ENCODE measurements around the gene TMEM52B. TPM values are rescaled to one million over a fixed set of nuclear protein-coding genes. Genes with fewer than 3 reads are reported as not detected.

Gene TMEM52B
- total RNA-seq: not detected

- no peak for DNase-seq
- H3K27me3 Mint-ChIP-seq: peaks cover 16% of the 10 kb centered on the region
- no peak for ATAC-seq
- H3K9me3 Mint-ChIP-seq (ENCODE audit: low read depth): no peaks in the 10 kb centered on the region
- no peaks in the 10 kb centered on the region for H3K4me1 Mint-ChIP-seq
- ChIA-PET CTCF (interaction anchor here (0.6 kb wide), 1 partner anchor 16 kb away, joined by 3 read pairs; no protein-coding TSS in a partner anchor), POLR2A (no interaction called here)
- no peak within 1 kb of the TSS for H3K4me3 Mint-ChIP-seq
- no peaks in the 10 kb centered on the region for H3K36me3 Mint-ChIP-seq (ENCODE audit: low read depth)
- H3K27ac Mint-ChIP-seq: no peak within 1 kb of the TSS
- intact Hi-C loops (cut with DNase I, micrococcal nuclease): no loop called here
Observed at GRCh38 chr12:10178821-10179220, at the start of gene TMEM52B. Gene TMEM52B (plus strand): TSS chr12:10179032. CDS start chr12:10179575, 543 bp downstream.

- H3K36me3 Mint-ChIP-seq (ENCODE audit: low read depth): no peaks in the 10 kb centered on the region
- intact Hi-C loops (cut with DNase I, micrococcal nuclease): no loop called here
- POLR2A ChIA-PET: no interaction called here
Observed at GRCh38 chr12:10130042-10130441, 48.8 kb upstream of the TMEM52B start, which contains the start of gene CLEC7A. Gene CLEC7A (minus strand): TSS chr12:10130199. CDS start chr12:10130082, 117 bp downstream.

GRCh38 chr12:10131111-10131690 is 47.6 kb upstream of the TMEM52B start:
- DNase-seq (no peak), ATAC-seq (no peak)
- CTCF ChIA-PET: interaction anchor here (1.6 to 3.5 kb wide), 3 partner anchors 9 to 102 kb away, joined by 3 to 17 read pairs (median 4); no protein-coding TSS in a partner anchor
- Mint-ChIP-seq H3K36me3 (ENCODE audit: low read depth) (no peaks in the 10 kb centered on the region), H3K4me1 (peaks cover 8% of the 10 kb centered on the region), H3K27ac (no peak overlapping the region), H3K4me3 (no peak overlapping the region), H3K9me3 (ENCODE audit: low read depth) (no peaks in the 10 kb centered on the region), H3K27me3 (peaks cover 8% of the 10 kb centered on the region)
- intact Hi-C loops (cut with DNase I, micrococcal nuclease): no loop called here
- POLR2A ChIA-PET: no interaction called here

More at GRCh38 chr12:10130042-10130441, 48.8 kb upstream of the TMEM52B start, which contains the start of gene CLEC7A:
- Mint-ChIP-seq H3K9me3 (ENCODE audit: low read depth) (no peaks in the 10 kb centered on the region), H3K27ac (no peak within 1 kb of the TSS), H3K27me3 (peaks cover 8% of the 10 kb centered on the region), H3K4me1 (peaks cover 8% of the 10 kb centered on the region), H3K4me3 (no peak within 1 kb of the TSS)
- ATAC-seq: peak; percentile 83
- CTCF ChIA-PET: interaction anchor here (1.1 to 3.5 kb wide), 5 partner anchors 10 to 100 kb away, joined by 3 to 17 read pairs (median 3); no protein-coding TSS in a partner anchor
- DNase-seq: no peak

- intact Hi-C loops (cut with DNase I, micrococcal nuclease): no loop called here
- peaks cover 5% of the 10 kb centered on the region for H3K27me3 Mint-ChIP-seq
- ATAC-seq: no peak
- peaks cover 8% of the 10 kb centered on the region for H3K4me1 Mint-ChIP-seq
- POLR2A ChIA-PET: no interaction called here
- H3K27ac Mint-ChIP-seq: no peak overlapping the region
- H3K9me3 Mint-ChIP-seq (ENCODE audit: low read depth): no peaks in the 10 kb centered on the region
- CTCF ChIA-PET: interaction anchor here (0.6 to 0.7 kb wide), 3 partner anchors 8 to 123 kb away, joined by 3 read pairs; partner anchors contain the start of gene CLEC12B
- no peak overlapping the region for H3K4me3 Mint-ChIP-seq
- H3K36me3 Mint-ChIP-seq (ENCODE audit: low read depth): no peaks in the 10 kb centered on the region
- no peak for DNase-seq
Observed at GRCh38 chr12:10132850-10133370, 45.9 kb upstream of the TMEM52B start.

- CTCF ChIA-PET: interaction anchor here (0.6 kb wide), 1 partner anchor 400 kb away, joined by 3 read pairs; no protein-coding TSS in a partner anchor
- peaks cover 7% of the 10 kb centered on the region for H3K4me1 Mint-ChIP-seq
- H3K4me3 Mint-ChIP-seq: no peak overlapping the region
- POLR2A ChIA-PET: no interaction called here
- H3K36me3 Mint-ChIP-seq (ENCODE audit: low read depth): no peaks in the 10 kb centered on the region
- DNase-seq: no peak
- H3K27me3 Mint-ChIP-seq: peaks cover 2% of the 10 kb centered on the region
- ATAC-seq: no peak
- intact Hi-C loops (cut with DNase I, micrococcal nuclease): loop anchor here in 1 of 2 experiments (5.0 kb wide), 1 partner anchor 193 kb away; no protein-coding TSS in a partner anchor
- no peaks in the 10 kb centered on the region for H3K9me3 Mint-ChIP-seq (ENCODE audit: low read depth)
- H3K27ac Mint-ChIP-seq: no peak overlapping the region
Observed at GRCh38 chr12:10135126-10135525, 43.7 kb upstream of the TMEM52B start.

- no peaks in the 10 kb centered on the region for H3K36me3 Mint-ChIP-seq (ENCODE audit: low read depth)
- POLR2A ChIA-PET: interaction anchor here (0.6 to 0.7 kb wide), 2 partner anchors 10 to 1645 kb away, joined by 3 to 11 read pairs; no protein-coding TSS in a partner anchor
- ATAC-seq (no peak), DNase-seq (no peak)
- CTCF ChIA-PET: interaction anchor here (1.0 to 1.5 kb wide), 2 partner anchors 17 to 22 kb away, joined by 3 read pairs; no protein-coding TSS in a partner anchor
- H3K27me3 Mint-ChIP-seq: peaks cover 2% of the 10 kb centered on the region
- H3K4me1 Mint-ChIP-seq: peaks cover 2% of the 10 kb centered on the region
- intact Hi-C loops (cut with DNase I, micrococcal nuclease): loop anchor here in 1 of 2 experiments (5.0 kb wide), 1 partner anchor 194 kb away; no protein-coding TSS in a partner anchor
- no peak overlapping the region for H3K27ac Mint-ChIP-seq
- no peak overlapping the region for H3K4me3 Mint-ChIP-seq
- H3K9me3 Mint-ChIP-seq (ENCODE audit: low read depth): no peaks in the 10 kb centered on the region
Observed at GRCh38 chr12:10136637-10137205, 42.1 kb upstream of the TMEM52B start.

GRCh38 chr12:10140001-10140400 is 38.8 kb upstream of the TMEM52B start:
- Mint-ChIP-seq H3K27ac (no peak overlapping the region), H3K27me3 (peaks cover 2% of the 10 kb centered on the region), H3K4me1 (peaks cover 2% of the 10 kb centered on the region), H3K9me3 (ENCODE audit: low read depth) (no peaks in the 10 kb centered on the region), H3K4me3 (no peak overlapping the region), H3K36me3 (ENCODE audit: low read depth) (no peaks in the 10 kb centered on the region)
- POLR2A ChIA-PET: no interaction called here
- intact Hi-C loops (cut with DNase I, micrococcal nuclease): loop anchor here (1.0 to 10.0 kb wide), 7 partner anchors 106 to 505 kb away; partner anchors contain the start of genes CLEC12B (in 1 of the 2) and CLEC9A (in 1 of the 2)
- no peak for ATAC-seq
- CTCF ChIA-PET: interaction anchor here (0.5 to 3.8 kb wide), 22 partner anchors 10 to 432 kb away, joined by 3 to 25 read pairs (median 4); partner anchors contain the start of genes CLEC12B and CLEC7A
- DNase-seq: peak; percentile 66

- H3K27ac Mint-ChIP-seq: no peak overlapping the region
- peaks cover 2% of the 10 kb centered on the region for H3K27me3 Mint-ChIP-seq
- no peaks in the 10 kb centered on the region for H3K9me3 Mint-ChIP-seq (ENCODE audit: low read depth)
- H3K36me3 Mint-ChIP-seq (ENCODE audit: low read depth): no peaks in the 10 kb centered on the region
- ATAC-seq (no peak), DNase-seq (no peak)
- intact Hi-C loops (cut with DNase I, micrococcal nuclease): loop anchor here (5.0 to 10.0 kb wide), 3 partner anchors 111 to 508 kb away; partner anchors contain the start of genes CLEC12B (in 1 of the 2) and CLEC9A (in 1 of the 2)
- CTCF ChIA-PET: interaction anchor here (0.5 to 2.6 kb wide), 9 partner anchors 10 to 1345 kb away, joined by 3 to 13 read pairs (median 4); no protein-coding TSS in a partner anchor
- peaks cover 7% of the 10 kb centered on the region for H3K4me1 Mint-ChIP-seq
- no peak overlapping the region for H3K4me3 Mint-ChIP-seq
- POLR2A ChIA-PET: no interaction called here
Observed at GRCh38 chr12:10142976-10143589, 35.7 kb upstream of the TMEM52B start.

- Mint-ChIP-seq H3K36me3 (ENCODE audit: low read depth) (no peaks in the 10 kb centered on the region), H3K4me3 (no peak overlapping the region), H3K27me3 (no peaks in the 10 kb centered on the region), H3K27ac (no peak overlapping the region), H3K9me3 (ENCODE audit: low read depth) (no peaks in the 10 kb centered on the region), H3K4me1 (peaks cover 7% of the 10 kb centered on the region)
- DNase-seq (no peak), ATAC-seq (peak; percentile 77)
- POLR2A ChIA-PET: no interaction called here
- intact Hi-C loops (cut with DNase I, micrococcal nuclease): loop anchor here (2.0 to 10.0 kb wide), 3 partner anchors 399 to 527 kb away; partner anchors contain the start of gene STYK1 (in 1 of the 2)
- CTCF ChIA-PET: interaction anchor here (0.7 kb wide), 1 partner anchor 401 kb away, joined by 3 read pairs; no protein-coding TSS in a partner anchor
Observed at GRCh38 chr12:10147714-10148403, 31.0 kb upstream of the TMEM52B start.

- H3K4me1 Mint-ChIP-seq: peaks cover 16% of the 10 kb centered on the region
- no peak overlapping the region for H3K27ac Mint-ChIP-seq
- no peak for ATAC-seq
- intact Hi-C loops (cut with DNase I, micrococcal nuclease): loop anchor here (5.0 kb wide), 2 partner anchors 61 to 411 kb away; partner anchors contain the start of gene GABARAPL1 (in 1 of the 2)
- H3K27me3 Mint-ChIP-seq: peaks cover 7% of the 10 kb centered on the region
- ChIA-PET CTCF (interaction anchor here (0.6 to 2.0 kb wide), 5 partner anchors 40 to 409 kb away, joined by 3 to 8 read pairs (median 3); no protein-coding TSS in a partner anchor), POLR2A (no interaction called here)
- H3K36me3 Mint-ChIP-seq (ENCODE audit: low read depth): no peaks in the 10 kb centered on the region
- DNase-seq: no peak
- H3K9me3 Mint-ChIP-seq (ENCODE audit: low read depth): no peaks in the 10 kb centered on the region
- no peak overlapping the region for H3K4me3 Mint-ChIP-seq
Observed at GRCh38 chr12:10151621-10152020, 27.2 kb upstream of the TMEM52B start.
